ENCODE results near the gene KERA. TPM values are rescaled to one million over a fixed set of nuclear protein-coding genes. Genes with fewer than 3 reads are reported as not detected.

The KERA gene
- total RNA-seq, 2 experiments from 2014 or later, result not detected

DNA sequence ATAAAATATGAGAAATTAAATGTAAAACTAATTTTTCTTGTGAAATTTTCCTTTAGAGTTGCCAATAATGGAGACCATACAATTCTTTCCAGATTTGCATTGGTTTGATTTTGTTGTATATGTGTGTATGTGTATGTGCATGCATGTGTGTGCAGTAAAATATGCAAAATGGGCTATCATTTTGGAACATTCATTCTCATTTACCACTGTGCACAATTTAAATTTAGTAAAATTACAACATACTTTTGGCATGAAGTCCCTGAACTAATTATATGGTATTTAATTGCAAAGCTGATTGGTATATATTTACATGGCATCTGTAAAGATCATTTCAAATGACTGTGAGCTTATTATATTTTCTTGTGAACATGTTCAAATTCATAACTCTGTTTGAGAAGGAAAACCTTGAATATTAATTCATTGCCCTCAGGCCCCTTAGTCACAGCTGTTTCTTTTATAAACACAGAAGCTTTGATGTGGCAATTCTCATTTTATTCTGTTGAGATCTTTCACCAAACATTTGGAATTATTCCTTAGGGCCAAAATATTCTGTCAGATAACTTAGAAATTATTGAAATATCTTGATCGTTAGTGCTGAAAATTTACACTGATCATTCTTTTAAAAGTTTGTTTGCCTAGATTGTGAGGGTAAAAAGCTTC lies 17.6 kb downstream of the KERA start:
- no TSS peak for BruUV-seq (replicated peaks)
- Histone ChIP-seq H2AFZ (ENCODE audit: low read length) (no peak overlapping the region), H3K27ac (ENCODE audit: low read depth, low read length, poor library complexity, severe bottlenecking) (no peak overlapping the region), H3K4me1 (ENCODE audit: insufficient read depth, low read length, poor library complexity, severe bottlenecking) (no peaks in the 10 kb centered on the region), H3K9me2 (ENCODE audit: insufficient read depth, low read length) (no peaks in the 10 kb centered on the region), H3K4me2 (ENCODE audit: low read length) (no peak overlapping the region), H4K20me1 (ENCODE audit: insufficient read depth, low read length) (no peaks in the 10 kb centered on the region), H3K79me2 (ENCODE audit: insufficient read depth, low read depth, low read length) (no peaks in the 10 kb centered on the region), H3K4me3 (ENCODE audit: low read depth, low read length, poor library complexity, severe bottlenecking) (no peak overlapping the region), H3K9me3 (ENCODE audit: low read length) (no peaks in the 10 kb centered on the region), H3K36me3 (ENCODE audit: insufficient read depth, low read length) (no peaks in the 10 kb centered on the region)
- CTCF ChIA-PET (ENCODE audit: unreplicated experiment), result interaction anchor here (0.6 kb wide), 1 partner anchor 57 kb away, joined by 3 read pairs; no protein-coding TSS in a partner anchor
- POLR2A ChIA-PET, result no interaction called here
- no peak for DNase-seq (ENCODE audit: low spot score)
- intact Hi-C loops (cut with micrococcal nuclease; ENCODE audit: unreplicated experiment), result no loop called here
- TF ChIP-seq, protein P1, sequence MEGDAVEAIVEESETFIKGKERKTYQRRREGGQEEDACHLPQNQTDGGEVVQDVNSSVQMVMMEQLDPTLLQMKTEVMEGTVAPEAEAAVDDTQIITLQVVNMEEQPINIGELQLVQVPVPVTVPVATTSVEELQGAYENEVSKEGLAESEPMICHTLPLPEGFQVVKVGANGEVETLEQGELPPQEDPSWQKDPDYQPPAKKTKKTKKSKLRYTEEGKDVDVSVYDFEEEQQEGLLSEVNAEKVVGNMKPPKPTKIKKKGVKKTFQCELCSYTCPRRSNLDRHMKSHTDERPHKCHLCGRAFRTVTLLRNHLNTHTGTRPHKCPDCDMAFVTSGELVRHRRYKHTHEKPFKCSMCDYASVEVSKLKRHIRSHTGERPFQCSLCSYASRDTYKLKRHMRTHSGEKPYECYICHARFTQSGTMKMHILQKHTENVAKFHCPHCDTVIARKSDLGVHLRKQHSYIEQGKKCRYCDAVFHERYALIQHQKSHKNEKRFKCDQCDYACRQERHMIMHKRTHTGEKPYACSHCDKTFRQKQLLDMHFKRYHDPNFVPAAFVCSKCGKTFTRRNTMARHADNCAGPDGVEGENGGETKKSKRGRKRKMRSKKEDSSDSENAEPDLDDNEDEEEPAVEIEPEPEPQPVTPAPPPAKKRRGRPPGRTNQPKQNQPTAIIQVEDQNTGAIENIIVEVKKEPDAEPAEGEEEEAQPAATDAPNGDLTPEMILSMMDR (conservative IDR thresholded peaks at IDR 0.05; ENCODE audit: low read length), result no peak
- no peak for TF ChIP-seq EZH2phosphoT487 (IDR thresholded peaks at IDR 0.05; ENCODE audit: borderline replicate concordance, low read depth, low read length)

DNA sequence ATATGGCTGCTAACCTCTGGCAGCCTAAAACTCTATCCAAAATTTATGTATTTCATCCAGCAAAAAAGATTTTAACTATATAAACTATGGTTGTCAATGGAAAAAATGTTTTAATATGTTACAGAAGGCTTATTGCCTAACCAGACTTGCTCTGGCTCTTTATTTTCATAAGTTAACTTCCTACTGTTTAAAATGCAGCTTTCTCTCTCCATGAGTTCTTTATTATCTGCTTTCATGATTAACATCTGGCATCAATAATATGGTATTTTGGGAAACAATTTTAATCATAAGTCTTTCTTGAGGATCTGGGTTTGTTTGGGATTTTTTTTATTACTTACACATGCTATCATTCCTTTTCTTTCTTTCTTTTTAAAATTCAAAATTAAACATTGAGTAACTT lies 20.5 kb downstream of the KERA start:
- Histone ChIP-seq H3K27ac (ENCODE audit: low read depth, low read length, poor library complexity, severe bottlenecking) (no peak overlapping the region), H3K9me3 (ENCODE audit: low read length) (no peaks in the 10 kb centered on the region), H3K9me2 (ENCODE audit: insufficient read depth, low read length) (no peaks in the 10 kb centered on the region), H2AFZ (ENCODE audit: low read length) (no peak overlapping the region), H3K36me3 (ENCODE audit: insufficient read depth, low read length) (no peaks in the 10 kb centered on the region), H4K20me1 (ENCODE audit: insufficient read depth, low read length) (no peaks in the 10 kb centered on the region), H3K4me3 (ENCODE audit: low read depth, low read length, poor library complexity, severe bottlenecking) (no peak overlapping the region), H3K4me2 (ENCODE audit: low read length) (no peak overlapping the region), H3K4me1 (ENCODE audit: insufficient read depth, low read length, poor library complexity, severe bottlenecking) (no peaks in the 10 kb centered on the region), H3K79me2 (ENCODE audit: insufficient read depth, low read depth, low read length) (no peaks in the 10 kb centered on the region)
- ChIA-PET CTCF (ENCODE audit: unreplicated experiment) (no interaction called here), POLR2A (no interaction called here)
- no TSS peak for BruUV-seq (replicated peaks)
- DNase-seq (ENCODE audit: low spot score), result no peak
- intact Hi-C loops (cut with micrococcal nuclease; ENCODE audit: unreplicated experiment), result no loop called here
- no peak for TF ChIP-seq EZH2phosphoT487 (IDR thresholded peaks at IDR 0.05; ENCODE audit: borderline replicate concordance, low read depth, low read length)
- TF ChIP-seq, protein P1 (conservative IDR thresholded peaks at IDR 0.05; ENCODE audit: low read length), result no peak

DNA sequence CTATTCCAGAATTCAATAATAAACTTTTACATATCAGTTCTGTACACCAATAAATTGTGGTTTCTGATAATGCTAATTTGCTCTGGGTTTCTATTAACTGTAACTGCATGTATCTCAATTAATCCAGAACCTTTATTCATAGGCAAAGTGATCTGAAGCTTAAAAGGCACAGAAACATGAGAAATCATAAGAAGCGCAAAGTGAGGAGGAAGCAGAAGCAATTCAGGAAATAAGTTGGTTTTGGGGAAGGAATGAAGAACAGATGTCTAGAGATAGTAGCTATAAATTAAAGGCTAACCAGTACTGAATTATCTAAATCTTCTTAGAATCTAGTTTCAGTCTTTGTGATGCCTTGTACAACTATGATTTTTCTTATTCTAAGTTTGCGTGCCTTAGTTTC lies 24.6 kb downstream of the KERA start:
- H3K9me3 ChIP-seq (ENCODE audit: low read length), result no peaks in the 10 kb centered on the region
- H3K9me2 ChIP-seq (ENCODE audit: insufficient read depth, low read length), result no peaks in the 10 kb centered on the region
- TF ChIP-seq, protein P1 (conservative IDR thresholded peaks at IDR 0.05; ENCODE audit: low read length), result no peak
- TF ChIP-seq EZH2phosphoT487 (IDR thresholded peaks at IDR 0.05; ENCODE audit: borderline replicate concordance, low read depth, low read length), result no peak
- H4K20me1 ChIP-seq (ENCODE audit: insufficient read depth, low read length), result no peaks in the 10 kb centered on the region
- H3K4me2 ChIP-seq (ENCODE audit: low read length), result no peak overlapping the region
- no TSS peak for BruUV-seq (replicated peaks)
- H2AFZ ChIP-seq (ENCODE audit: low read length), result no peak overlapping the region
- no peaks in the 10 kb centered on the region for H3K4me1 ChIP-seq (ENCODE audit: insufficient read depth, low read length, poor library complexity, severe bottlenecking)
- CTCF ChIA-PET (ENCODE audit: unreplicated experiment), result no interaction called here
- H3K4me3 ChIP-seq (ENCODE audit: low read depth, low read length, poor library complexity, severe bottlenecking), result no peak overlapping the region
- DNase-seq (ENCODE audit: low spot score), result no peak
- H3K27ac ChIP-seq (ENCODE audit: low read depth, low read length, poor library complexity, severe bottlenecking), result no peak overlapping the region
- no peaks in the 10 kb centered on the region for H3K36me3 ChIP-seq (ENCODE audit: insufficient read depth, low read length)
- H3K79me2 ChIP-seq (ENCODE audit: insufficient read depth, low read depth, low read length), result no peaks in the 10 kb centered on the region
- intact Hi-C loops (cut with micrococcal nuclease; ENCODE audit: unreplicated experiment), result no loop called here
- POLR2A ChIA-PET, result interaction anchor here (1.0 kb wide), 1 partner anchor 9 kb away, joined by 3 read pairs; no protein-coding TSS in a partner anchor
